GM12801 (cell line): Measurements from ENCODE around the gene BCR.

ENCODE experiments used
- CTCF ChIP-seq: IDR thresholded peaks from one replicate; pipeline ENCODE4 v1.5.1; 2011; ENCODE audit warnings: control low read depth; ENCODE audit not compliant: insufficient read length; ENCODE audit errors: extremely low read depth

The BCR gene

DNA sequence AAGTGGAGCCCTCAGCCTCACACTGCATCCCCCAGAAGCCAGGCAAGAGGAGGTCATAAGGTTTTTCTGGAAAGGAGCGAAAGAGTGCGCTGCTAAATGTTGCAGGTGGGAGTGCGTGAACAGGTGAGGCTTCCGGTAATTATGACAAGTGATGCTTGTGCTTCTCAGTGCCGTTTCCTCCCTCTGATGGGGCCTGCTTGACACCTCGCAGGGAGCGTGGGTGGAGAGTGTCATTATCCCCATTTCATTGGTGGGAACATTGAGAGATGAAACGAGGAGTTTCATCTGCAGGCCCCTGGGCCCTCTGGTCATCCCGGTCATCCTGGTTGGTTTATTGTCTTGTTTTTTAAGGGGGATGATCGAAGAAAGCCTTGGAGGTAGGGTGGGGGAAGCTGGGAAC, 57.5 kb downstream of the BCR start:
- no peak for TF ChIP-seq CTCF

- no peak for TF ChIP-seq CTCF
These were observed 58.4 kb downstream of the BCR start for GRCh38 chr22:23238707-23239106.

DNA sequence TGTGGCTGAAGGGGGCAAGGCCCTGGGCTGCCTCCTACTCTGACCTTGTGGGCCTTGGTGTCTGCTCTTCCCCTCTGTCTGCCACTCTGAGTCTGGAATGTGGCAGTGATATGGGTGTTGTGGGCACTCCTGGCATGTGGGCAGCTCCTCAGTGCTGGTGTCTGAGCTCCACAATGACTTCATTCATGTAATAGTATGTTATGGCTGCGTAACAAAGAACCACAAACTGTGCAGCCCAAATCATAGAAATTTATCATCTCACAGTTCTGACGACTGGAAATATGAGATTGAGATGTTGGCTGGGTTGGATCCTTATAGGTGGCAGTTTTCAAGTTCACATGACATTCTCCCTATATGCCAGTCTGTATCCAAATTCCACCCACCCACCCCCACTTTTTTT, 59.1 kb downstream of the BCR start:
- no peak for TF ChIP-seq CTCF

GRCh38 chr22:23240639-23241389, 60.5 kb downstream of the BCR start:
- TF ChIP-seq CTCF = no peak

DNA sequence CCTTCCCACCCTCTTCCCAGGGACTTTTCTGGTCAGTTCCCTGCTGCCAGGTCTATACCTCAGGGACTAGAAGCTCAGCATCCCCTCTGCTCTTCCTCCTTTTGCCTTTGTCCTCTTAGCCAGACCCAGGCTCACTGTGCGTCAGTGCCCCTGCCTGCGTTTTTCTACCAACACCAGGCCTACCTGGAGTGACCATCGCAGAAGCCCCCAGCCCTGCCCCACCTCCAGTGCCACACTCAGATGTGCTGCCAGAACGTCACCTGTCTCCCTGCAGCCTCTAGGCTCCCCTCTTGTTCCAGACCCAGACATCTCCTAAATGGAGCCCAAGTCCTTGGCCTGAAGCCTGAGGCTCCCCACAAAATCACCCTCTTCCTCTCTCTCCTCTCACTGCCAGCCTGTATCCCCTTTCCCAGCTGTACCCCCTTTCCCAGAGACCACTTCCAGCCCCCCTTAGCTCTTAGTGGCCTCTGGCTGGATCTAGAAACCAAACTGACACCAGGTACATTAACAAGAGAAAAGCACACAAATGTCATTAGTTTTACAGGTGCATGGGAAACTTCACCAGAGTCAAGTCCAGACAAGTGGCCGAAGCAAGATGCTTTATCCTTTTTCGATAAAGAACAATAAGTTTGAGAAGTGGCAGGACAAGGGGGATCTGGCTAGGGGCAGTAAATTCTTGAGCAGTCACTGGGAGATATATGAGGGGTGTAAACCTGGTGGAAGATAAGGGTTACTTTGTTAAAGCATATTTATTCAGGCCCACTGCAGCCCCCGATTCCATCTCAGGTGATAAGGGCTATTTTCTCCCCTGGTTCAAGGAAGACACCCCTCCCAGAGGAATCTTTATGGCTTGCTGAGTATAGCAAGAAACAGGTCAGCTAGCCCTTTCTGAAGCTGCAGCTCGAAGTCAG, 61.5 kb downstream of the BCR start:
- no peak for TF ChIP-seq CTCF

- no peak for TF ChIP-seq CTCF
These were observed 62.2 kb downstream of the BCR start for GRCh38 chr22:23242473-23243001.

- no peak for TF ChIP-seq CTCF
These were observed 62.8 kb downstream of the BCR start for GRCh38 chr22:23243006-23243573.
